DND-41 (cell line): Measurements from ENCODE around the gene ALDH1L2.

Source experiments
- CTCF ChIP-seq: IDR thresholded peaks from 2 replicates; pipeline ENCODE4 v1.5.1; 2012; ENCODE audit warnings: borderline replicate concordance, low read length, moderate library complexity, mild to moderate bottlenecking; ENCODE audit not compliant: poor library complexity, severe bottlenecking; ENCODE audit errors: extremely low read depth
- EZH2 ChIP-seq: IDR thresholded peaks from 3 replicates; pipeline ENCODE4 v1.6.1; 2012; ENCODE audit warnings: borderline replicate concordance, low read depth, mild to moderate bottlenecking, moderate library complexity, low read length, inconsistent platforms; ENCODE audit not compliant: severe bottlenecking

GRCh38 chr12:105020241-105020962, 63.9 kb downstream of the ALDH1L2 start:
- TF ChIP-seq CTCF (no peak), EZH2 (no peak)
